Activated CD4-positive, alpha-beta T cell treated with anti-CD3 and anti-CD28 coated beads, Interleukin-2, Interleukin-6, amounts not matched to agents 100 ng/mL and 50 ng/mL, durations not matched to agents 16 hours and 8 hours (primary cell): ENCODE measurements around the gene UBE2Q2.
A peak's percentile ranks its signal among the peaks of the same experiment; 100 is the strongest.
"Not testable (repeated sequence)": the region's sequence is repeated elsewhere in the genome, so short reads cannot be mapped to it uniquely, and the experiment has no call there.

Experiments used
- DNase-seq: peaks from one replicate; pipeline ENCODE4 v3.0.0-alpha.2; 2020

The UBE2Q2 gene

DNA sequence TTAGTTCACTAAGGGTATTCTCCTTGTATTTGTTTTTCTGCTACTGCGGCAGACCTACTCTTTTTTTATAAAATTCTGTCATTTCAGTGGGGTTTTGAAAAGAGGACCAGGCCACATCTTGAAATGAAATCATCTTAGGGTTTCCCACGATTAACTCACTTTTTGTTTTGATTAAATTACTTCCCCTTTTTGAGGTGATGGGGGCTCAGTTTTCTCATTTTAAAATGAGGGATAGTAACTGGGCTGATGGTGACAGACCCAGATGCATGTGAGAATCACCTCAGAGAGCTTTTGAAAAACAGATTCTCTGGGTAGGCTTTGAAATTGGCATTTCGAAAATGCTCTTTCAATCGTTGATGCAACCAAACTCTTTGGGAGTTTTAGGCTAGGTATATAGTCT lies 24.2 kb downstream of the UBE2Q2 start:
- DNase-seq, result no peak

DNA sequence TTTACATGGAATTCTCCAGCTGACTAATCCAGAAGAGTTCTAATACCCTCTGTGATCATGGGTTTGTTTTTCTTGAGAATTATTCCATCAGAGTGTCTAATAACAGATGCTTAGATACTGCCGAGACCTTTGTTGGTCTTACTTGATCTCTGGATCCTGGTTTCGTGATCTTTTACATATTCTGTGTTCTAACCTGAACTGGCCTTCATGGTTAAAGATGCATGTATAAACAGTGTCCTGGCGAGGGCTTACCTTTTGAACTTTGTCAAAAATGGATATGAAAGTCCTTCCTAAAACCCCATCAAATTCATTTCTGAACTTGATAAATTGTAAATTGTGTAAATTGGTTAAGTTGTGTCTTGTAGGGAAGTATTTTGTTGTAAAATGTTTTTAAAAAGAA lies 24.8 kb downstream of the UBE2Q2 start:
- no peak for DNase-seq

DNA sequence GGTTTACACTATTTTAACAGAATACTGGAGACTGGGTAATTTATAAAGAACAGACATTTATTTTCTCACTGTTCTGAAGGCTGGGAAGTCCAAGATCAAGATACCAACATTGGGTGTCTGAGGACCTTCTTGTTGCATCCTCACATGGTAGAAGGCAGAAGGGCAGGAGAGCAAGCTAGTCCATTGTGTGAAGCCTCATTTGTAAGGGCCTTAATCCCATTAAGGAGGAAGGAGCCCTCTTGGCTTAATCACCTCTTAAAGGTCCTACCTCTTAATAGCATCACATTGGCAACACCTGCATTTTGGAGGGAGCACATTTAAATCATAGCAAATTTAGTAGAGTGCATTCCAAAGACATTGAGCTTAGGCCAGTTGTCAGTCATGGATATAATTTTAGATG lies 26.2 kb downstream of the UBE2Q2 start:
- no peak for DNase-seq

DNA sequence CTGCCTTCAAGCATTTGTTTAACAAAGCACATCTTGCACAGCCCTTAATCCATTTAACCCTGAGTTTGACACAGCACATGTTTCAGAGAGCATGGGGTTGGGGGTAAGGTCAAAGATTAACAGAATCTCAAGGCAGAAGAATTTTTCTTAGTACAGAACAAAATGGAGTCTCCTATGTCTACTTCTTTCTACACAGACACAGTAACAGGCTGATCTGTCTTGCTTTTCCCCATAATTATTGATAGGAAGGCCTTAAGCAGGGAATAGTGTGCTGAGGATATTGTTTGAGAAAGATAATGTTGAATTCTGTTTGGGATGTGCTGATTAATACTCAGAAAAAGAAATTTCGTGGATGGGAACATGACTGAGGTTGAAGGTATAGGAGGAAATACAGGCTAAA lies 28.3 kb downstream of the UBE2Q2 start:
- DNase-seq, result not testable (repeated sequence)

DNA sequence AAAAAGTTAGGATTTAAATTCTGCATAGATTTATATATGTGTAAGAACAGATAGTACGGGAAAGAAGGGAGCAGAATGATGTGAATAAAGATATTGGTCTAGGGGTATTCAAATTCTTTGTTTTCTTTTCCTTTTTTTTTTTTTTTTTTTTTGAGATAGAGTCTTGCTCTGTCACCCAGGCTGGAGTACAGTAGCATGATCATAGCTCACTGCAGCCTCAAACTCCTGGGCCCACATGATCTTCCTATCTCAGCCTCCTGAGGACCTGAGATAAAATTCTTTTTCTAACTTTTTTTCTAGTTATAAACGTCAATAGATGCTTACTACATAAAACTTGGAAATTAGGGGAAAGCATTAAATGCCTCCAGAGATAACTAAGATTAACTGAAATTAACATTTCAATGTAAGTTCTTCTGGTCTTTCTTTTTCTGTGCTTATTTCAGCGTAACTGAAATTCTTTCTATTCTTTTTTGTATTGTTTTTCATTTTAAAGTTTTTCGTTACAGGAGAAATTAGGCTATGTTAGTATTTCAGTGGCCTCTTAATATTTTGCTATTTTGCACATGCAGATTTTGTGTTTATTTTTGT lies 29.2 kb downstream of the UBE2Q2 start:
- DNase-seq, result no peak

DNA sequence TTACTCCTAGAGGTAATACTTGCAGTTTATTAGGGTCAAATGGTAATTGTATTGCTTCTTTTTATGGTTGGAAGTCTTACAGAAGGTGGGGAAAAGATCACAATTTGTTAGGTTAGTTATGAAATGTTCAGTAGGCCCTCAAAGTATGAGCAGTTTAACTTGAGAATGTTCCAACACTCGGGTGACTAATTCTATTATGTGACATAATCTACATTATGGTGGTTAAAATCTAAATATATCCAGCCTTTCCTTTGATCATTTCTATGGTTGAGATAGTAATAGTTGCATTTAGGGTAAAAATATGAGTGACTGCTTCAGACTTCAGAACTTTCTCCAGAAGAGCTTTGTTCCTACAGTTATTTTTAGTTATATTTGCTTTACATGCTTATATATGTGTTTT lies 40.8 kb downstream of the UBE2Q2 start:
- no peak for DNase-seq

DNA sequence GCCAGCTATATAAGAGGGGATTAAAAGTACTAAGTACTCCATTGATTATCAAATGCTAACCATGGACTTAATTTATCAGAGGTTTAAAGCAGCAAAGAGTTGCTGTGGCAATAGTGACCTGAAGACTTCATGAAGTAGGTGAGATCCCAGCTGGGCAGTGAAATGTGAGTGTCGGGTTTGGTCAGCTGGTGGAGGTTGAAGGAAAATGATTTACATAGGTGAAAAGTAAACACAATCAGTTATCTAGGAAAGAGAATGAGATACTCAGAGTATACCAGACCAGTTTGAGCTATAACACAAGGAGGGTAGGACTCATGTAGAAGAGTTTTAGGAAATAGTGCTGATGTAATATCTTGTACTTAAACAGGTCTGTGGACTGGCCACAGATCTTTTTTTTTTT lies 43.9 kb downstream of the UBE2Q2 start:
- no peak for DNase-seq

DNA sequence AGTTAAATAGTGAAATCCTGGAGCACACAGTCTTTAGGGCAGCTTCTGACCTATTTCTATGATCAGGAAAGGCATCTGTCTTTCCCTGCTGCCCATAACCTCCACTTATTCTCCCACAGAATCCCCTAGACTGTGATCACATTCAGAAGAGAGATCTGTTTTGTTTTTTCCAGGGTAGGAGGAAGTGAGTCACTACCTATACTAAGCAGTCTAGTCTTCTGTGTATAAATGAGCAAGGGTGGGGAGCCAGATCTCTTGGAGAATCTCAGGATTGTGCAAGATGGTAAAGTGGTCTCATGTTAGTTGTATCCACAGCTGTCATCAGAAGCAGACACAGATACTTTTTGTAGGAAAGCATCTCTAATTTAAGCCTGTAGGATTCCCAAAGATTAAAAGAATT lies 48.6 kb downstream of the UBE2Q2 start:
- DNase-seq, result peak; percentile 31

DNA sequence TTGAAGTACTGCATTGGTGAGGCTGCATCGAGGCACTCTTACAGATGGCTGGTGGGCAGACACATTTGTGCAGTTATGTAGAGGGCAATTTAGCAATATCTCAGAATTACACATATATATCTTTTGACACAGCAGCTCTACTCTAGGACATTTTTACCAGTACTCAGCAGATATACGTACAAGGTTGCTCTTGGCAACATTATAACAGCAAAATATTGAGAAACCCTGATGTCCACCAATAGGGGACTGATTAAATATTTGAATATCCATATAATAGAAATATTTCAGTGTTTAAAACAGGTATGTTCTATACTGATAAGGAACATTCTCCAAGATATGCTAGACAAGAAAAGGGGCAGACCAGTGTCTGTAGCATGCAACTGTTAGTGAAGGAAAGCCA lies 52.5 kb downstream of the UBE2Q2 start:
- DNase-seq, result no peak

DNA sequence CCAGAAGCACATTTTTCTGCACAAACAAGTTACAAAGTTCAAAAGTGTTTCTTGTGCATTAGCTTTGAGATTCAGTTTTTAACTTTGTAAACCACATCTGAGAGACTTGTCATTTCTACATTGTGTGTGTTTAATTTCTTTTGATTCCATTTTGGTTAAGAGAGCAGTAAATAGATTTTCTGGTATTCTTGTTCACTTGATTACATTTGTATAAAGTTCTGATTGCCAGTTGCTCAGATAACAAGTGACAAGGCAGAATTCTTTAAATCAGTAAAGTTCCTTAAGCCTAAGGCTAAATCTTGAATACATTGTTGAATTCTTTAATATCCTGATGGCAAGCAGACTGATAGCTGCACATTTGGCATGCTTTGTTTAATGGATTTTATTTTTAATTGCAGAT lies 57.3 kb downstream of the UBE2Q2 start:
- DNase-seq, result no peak

DNA sequence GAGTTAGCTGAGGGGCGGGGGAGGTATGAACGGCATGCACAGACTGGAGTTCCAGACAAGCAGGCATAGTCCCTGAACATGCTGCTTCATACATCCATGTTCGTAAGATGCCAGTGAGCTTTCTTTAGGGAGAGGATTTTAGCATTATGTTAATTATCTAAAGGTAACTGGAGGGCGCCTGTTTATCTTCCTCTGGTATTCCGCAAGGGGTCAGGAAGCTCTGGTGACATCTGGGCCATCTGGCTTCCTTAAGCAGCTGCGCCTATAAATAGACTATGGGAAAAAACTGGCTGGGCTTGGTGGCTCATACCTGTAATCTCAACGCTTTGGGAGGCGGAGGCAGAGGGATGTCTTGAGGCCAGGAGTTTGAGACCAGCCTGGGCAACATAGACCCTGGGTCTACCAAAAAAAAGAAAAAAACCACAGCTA lies 58.9 kb downstream of the UBE2Q2 start:
- no peak for DNase-seq

DNA sequence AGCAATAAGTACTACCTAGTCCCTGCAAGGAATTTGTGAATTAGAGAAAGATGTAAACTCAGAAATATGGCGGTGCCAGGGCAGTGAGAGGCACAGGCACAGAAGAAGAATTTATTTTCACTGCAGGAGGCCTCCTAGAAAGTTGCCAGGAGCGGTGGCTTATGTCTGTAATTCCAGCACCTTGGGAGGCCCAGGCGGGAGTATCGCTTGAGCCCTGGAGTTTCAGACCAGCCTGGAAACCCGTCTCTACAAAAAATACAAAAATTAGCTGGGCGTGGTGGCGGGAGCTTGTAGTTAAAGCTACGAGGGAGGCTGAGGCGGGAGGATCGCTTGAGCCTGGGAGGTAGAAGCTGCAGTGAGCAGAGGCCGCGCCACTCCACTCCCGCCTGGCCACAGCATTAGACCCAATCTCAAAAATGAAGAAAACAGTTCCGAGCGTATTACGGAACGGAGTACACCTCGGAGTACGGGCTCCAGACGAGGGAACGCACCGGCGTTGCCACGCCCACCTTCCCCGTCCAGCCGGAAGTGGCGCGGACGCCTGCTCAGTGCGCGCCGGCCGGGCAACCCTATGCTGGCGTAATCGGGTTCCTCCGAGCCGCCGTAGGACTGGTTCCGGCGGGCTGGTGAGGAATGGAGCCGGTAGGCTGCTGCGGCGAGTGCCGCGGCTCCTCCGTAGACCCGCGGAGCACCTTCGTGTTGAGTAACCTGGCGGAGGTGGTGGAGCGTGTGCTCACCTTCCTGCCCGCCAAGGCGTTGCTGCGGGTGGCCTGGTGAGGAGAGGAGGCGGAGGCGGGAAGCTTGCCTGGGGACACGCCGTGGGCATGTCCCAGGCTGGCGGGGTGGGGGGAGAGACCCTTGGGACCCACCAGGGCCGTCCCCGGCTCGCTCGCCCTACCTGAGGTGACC lies 60.3 kb downstream of the UBE2Q2 start, which contains the start of gene FBXO22:
TSS of gene FBXO22 (plus strand) at position 548 of the 909 bp plus-strand sequence. CDS start at position 634, 86 bp downstream.
- peak; percentile 95 for DNase-seq

DNA sequence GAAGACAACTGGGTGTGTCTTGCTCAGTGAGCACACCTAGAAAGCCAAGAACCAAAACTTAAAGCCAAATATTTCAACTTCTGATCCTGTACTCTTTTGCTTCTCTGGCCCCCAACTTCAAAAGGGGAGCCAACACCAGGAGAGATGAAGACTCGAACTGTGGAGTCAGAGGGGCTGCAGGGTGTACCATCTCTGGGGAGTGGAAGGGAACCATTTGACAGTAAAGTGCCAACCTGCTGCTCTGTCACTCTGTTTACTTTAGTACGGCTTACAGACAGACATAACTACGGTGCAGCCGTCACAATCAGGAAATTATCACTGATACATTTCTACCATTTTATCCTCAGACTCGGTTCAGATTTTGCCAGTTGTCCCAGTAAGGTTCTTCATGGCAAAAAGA lies 62.0 kb downstream of the UBE2Q2 start:
- no peak for DNase-seq

DNA sequence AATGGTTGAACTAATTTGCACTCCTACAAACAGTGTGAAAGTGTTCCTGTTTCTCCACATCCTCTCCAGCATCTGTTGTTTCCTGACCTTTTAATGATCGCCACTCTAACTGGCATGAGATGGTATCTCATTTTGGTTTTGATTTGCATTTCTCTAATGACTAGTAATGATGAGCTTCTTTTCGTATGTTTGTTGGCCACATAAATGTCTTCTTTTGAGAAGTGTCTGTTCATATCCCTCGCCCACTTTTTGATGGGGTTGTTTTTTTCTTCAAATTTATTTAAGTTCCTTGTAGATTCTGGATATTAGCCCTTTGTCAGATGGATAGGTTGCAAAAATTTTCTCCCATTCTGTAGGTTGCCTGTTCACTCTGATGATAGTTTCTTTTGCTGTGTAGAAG lies 67.1 kb downstream of the UBE2Q2 start:
- DNase-seq, result not testable (repeated sequence)

DNA sequence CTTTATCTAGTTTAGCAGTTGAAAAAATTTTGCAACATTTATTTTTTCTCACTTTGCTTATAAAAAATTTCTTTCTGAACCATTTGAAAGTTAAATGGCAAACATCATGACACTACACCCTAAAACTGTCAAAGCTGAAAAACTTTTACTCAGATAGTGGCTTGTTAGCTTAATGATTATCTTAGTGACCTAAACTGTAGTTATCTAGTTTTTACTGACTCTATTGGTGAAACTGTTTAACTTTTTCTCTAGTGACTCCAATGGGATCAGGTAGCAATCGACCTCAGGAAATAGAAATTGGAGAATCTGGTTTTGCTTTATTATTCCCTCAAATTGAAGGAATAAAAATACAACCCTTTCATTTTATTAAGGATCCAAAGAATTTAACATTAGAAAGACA lies 73.7 kb downstream of the UBE2Q2 start:
- no peak for DNase-seq

DNA sequence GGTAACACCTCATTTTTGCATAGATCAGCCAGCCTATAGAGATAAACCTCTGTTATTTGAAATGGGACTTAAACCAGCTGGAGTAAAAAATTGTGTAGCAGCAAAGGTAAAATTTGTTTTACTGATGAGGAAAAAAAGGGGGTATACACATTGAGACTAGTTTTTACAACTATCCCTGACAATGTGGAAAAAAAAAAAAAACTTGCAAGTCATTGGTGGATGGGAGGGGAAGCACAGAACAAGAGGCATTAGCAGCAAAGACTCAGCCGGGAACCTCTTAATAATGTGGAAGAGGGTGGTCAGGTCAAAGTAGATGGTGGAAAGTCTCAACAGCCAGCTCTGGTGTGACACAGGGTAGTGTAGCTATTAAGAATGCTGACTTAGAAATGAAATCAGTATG lies 74.9 kb downstream of the UBE2Q2 start:
- no peak for DNase-seq

DNA sequence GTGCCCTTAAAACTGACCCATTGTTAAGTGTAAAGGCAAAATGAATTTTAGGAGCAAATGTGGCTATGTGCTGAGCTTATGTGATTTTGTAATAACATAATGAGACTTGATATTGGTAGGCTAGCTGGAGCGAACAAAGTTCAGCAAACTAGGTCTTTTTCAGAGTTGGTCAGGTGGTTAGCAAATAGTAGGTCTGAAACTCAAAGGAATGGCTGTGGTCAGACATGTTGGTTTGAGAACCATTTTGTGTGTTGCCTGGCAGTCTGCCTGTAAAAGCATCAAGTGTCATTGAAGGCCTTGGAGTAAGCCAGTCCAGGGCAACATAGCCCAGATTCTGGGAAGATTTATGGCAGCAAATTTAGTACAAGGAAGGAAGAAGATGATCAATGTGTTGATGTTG lies 76.8 kb downstream of the UBE2Q2 start:
- DNase-seq, result no peak

DNA sequence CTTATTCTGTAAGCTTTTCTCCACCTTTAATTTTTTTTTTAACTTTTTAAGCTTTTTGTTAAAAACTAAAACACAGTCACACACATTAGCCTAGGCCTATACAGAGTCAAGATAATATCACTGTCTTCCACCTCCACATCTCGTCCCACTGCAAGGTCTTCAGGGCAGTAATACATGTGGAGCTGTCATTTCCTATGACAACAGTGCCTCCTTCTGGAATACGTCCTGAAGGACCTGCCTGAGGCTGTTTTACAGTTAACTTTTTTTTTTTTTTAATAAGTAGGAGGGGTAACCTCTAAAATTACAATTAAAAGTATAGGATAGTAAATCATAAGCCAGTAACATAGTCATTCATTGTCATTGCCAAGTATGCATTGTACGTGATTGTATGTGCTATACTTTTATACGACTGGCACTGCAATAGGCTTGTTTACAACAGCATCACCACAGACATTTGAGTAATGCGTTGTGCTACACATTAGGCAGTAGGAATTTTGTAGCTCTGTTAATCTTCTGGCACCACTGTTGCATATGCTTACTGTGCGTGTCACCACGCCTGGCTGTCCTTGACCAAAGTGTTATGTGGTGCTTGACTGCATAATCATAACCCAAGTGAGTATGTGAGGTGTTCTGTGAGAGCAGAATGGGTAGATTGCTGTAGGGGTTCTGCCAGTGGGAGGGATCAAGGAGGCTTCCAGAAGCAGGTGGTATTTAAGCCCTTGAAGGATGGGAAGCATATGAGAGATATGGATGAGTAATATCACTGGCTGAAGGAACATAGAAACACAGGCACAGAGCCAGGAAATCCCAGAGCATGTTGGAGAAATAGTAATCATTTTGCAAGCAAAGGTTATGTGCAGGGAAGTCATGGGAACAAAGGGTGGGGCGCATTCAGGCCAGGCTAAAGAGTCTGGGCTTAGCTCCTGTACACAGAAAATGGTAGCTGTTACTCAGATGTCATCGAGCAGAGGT lies 78.8 kb downstream of the UBE2Q2 start:
- peak; percentile 37 for DNase-seq

DNA sequence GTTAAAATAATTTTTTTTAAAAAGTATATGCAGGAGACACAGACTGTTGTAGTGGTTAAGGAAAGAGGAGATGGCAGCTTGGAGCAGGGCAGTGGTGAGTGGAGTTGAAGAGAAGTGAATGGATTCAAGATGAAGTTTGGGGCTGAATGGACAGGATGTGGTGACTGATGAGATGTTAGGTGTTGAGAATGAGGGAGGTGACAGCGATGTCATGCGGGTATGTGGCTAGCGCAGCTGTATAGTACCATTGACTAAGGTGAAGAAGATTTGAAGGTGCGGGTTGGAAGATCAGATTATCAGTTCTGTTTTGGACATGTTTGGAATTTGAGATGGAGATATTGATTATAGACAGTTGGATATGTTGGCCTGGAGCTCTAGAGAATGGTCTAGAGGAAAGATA lies 80.5 kb downstream of the UBE2Q2 start:
- peak; percentile 43 for DNase-seq

DNA sequence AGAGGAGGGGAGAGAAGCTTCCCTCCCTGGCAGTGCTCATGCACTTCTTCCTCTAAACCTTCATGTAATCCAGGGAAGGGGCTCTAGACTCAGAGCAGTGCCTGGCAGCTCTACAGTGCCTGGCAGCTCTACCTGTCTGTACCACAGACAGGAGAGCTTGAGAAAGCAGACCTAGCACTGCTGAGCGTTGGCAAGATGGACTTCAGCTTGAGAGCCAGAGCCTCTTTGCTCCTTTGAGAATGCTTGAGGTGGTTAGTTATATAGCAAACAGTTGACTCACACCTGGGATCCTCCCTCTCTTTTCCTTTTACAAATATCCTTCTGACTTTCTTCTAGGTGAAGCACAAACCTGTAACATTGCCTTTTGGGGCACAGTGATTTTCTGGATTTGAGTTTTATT lies 81.3 kb downstream of the UBE2Q2 start:
- no peak for DNase-seq

DNA sequence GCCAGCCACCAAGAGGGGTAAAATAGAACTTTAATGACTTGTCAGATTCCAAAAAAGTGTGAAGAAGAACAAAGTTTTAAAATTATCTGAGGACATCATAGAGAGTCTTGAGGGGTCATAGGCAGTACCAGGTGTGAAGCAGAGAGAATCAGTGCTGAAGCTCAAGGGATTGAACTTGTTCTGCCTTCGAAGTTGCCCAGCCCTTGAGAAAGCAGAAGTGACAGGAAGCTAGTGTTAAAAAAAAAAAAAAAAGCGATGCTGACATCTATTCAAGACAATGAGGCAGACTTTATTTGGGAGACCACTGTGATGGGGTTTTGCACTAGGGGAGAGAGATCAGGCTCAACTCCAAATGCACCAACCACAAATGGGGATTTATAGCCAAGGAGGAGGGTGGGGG lies 82.2 kb downstream of the UBE2Q2 start:
- DNase-seq, result no peak

DNA sequence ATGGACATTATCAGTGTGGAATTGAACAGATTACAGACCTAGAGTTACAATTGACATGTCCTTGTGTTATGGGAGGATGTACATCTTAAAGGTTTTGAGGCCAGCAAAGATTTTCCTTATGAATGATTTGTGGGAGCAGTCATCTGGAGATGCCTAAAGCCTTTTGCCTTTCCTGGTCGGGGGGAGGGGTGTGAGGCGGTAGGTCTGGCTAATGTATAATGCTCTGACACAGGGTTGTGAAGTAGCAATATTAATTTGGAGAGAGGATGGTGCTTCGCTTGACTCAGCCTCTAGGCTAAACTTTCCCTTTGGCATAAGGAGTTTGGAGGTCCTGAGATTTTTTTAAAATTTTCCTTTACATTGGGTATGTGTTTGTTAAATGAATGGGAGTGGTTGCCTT lies 83.7 kb downstream of the UBE2Q2 start:
- no peak for DNase-seq

DNA sequence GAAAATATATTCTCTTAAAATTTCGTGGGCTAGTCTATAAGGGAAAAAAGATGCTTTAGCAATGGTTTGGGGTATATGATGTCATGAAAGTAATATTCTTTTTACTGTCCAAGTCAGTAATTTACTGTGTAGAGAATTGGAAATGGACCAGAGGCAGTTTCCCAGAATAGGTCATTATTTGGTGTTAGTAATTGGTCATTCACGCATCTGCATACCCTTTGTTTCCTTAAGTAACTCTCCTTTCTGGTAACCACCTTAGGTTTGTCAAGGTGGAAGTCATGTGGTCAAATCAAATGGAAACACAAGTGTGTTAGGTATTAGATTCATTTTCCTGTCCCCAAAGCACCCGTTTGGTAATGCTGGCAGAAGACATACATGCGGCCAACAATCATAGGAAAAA lies 84.4 kb downstream of the UBE2Q2 start:
- DNase-seq, result no peak
